ENCODE data around the gene SS18L1.

Gene SS18L1

GRCh38 chr20:62156254-62156556 is 12.6 kb downstream of the SS18L1 start:
- no peak overlapping the region for H3K14ac ChIP-seq (ENCODE audit: low read length in 2 of 2)
- 95% methylated on average over 3 of the region's 3 CpGs for WGBS

GRCh38 chr20:62156592-62157386 is 13.2 kb downstream of the SS18L1 start:
- H2BK15ac ChIP-seq (ENCODE audit: low read depth, poor library complexity, severe bottlenecking): no peak overlapping the region
- H3K14ac ChIP-seq (ENCODE audit: low read length in 2 of 2): peak overlapping the region in 1 of 2 experiments; percentile 26
- H2AFZ ChIP-seq (ENCODE audit: low read depth, low read length): no peak overlapping the region
- no peak overlapping the region for H3K4me2 ChIP-seq (ENCODE audit: low read length, poor library complexity, severe bottlenecking)
- 64% methylated on average over 24 of the region's 24 CpGs for WGBS
- peaks cover 54% of the 10 kb centered on the region for H3K79me1 ChIP-seq (replicated peaks; ENCODE audit: low read length, poor library complexity, severe bottlenecking)
- H2BK5ac ChIP-seq (ENCODE audit: low read depth, low read length, poor library complexity, severe bottlenecking): no peak overlapping the region
- H3K36me3 ChIP-seq (ENCODE audit: control insufficient read depth in 1 of 2, insufficient read depth in 2 of 2, low read depth in 1 of 2, low read length in 2 of 2): peaks cover 32 to 82% of the 10 kb centered on the region in 2 experiments
- H2AK5ac ChIP-seq (ENCODE audit: low read length, severe bottlenecking): no peak overlapping the region
- H3K9me3 ChIP-seq (ENCODE audit: control insufficient read depth, low read length): no peaks in the 10 kb centered on the region
- peak overlapping the region; percentile 18 for H3K9ac ChIP-seq (ENCODE audit: low read length)
- H3K4me3 ChIP-seq (ENCODE audit: insufficient read depth in 1 of 2, low read depth in 1 of 2, low read length in 2 of 2): no peak overlapping the region
- no peak overlapping the region for H2BK120ac ChIP-seq (ENCODE audit: low read depth, low read length)
- peaks cover 50% of the 10 kb centered on the region for H3K4me1 ChIP-seq (ENCODE audit: control insufficient read depth, insufficient read depth, low read depth, low read length)
- no peak overlapping the region for H2BK12ac ChIP-seq (ENCODE audit: low read length in 2 of 2)
- no peaks in the 10 kb centered on the region for H3K27me3 ChIP-seq (ENCODE audit: control insufficient read depth in 1 of 2, insufficient read depth in 1 of 2, low read length in 2 of 2)
- H4K8ac ChIP-seq (ENCODE audit: low read length): peak overlapping the region; percentile 69
- no peak overlapping the region for H3K18ac ChIP-seq (ENCODE audit: low read depth in 1 of 2, low read length in 2 of 2)
- no peak overlapping the region for H3K23ac ChIP-seq (ENCODE audit: low read length in 2 of 2)
- peak overlapping the region in 1 of 2 experiments; percentile 32 for H3K4ac ChIP-seq (ENCODE audit: low read depth in 1 of 2, low read length in 2 of 2)
- no peak overlapping the region for H4K91ac ChIP-seq (ENCODE audit: low read length)
- peak; percentile 69 for DNase-seq
- no peak overlapping the region for H3K27ac ChIP-seq (ENCODE audit: low read length, poor library complexity, severe bottlenecking)

More at GRCh38 chr20:62156254-62156556, 12.6 kb downstream of the SS18L1 start:
- Histone ChIP-seq H3K9me3 (ENCODE audit: control insufficient read depth, low read length) (no peaks in the 10 kb centered on the region), H3K79me1 (replicated peaks; ENCODE audit: low read length, poor library complexity, severe bottlenecking) (peaks cover 57% of the 10 kb centered on the region), H3K4me1 (ENCODE audit: control insufficient read depth, insufficient read depth, low read depth, low read length) (peaks cover 49% of the 10 kb centered on the region), H3K23ac (ENCODE audit: low read length in 2 of 2) (no peak overlapping the region), H4K91ac (ENCODE audit: low read length) (no peak overlapping the region), H2BK12ac (ENCODE audit: low read length in 2 of 2) (no peak overlapping the region), H4K8ac (ENCODE audit: low read length) (no peak overlapping the region), H3K4me3 (ENCODE audit: insufficient read depth in 1 of 2, low read depth in 1 of 2, low read length in 2 of 2) (no peak overlapping the region), H3K18ac (ENCODE audit: low read depth in 1 of 2, low read length in 2 of 2) (no peak overlapping the region), H3K27me3 (ENCODE audit: control insufficient read depth in 1 of 2, insufficient read depth in 1 of 2, low read length in 2 of 2) (no peaks in the 10 kb centered on the region), H3K9ac (ENCODE audit: low read length) (no peak overlapping the region), H2AK5ac (ENCODE audit: low read length, severe bottlenecking) (no peak overlapping the region), H3K4me2 (ENCODE audit: low read length, poor library complexity, severe bottlenecking) (no peak overlapping the region), H2BK120ac (ENCODE audit: low read depth, low read length) (no peak overlapping the region), H3K27ac (ENCODE audit: low read length, poor library complexity, severe bottlenecking) (no peak overlapping the region), H3K4ac (ENCODE audit: low read depth in 1 of 2, low read length in 2 of 2) (no peak overlapping the region), H2BK15ac (ENCODE audit: low read depth, poor library complexity, severe bottlenecking) (no peak overlapping the region), H2BK5ac (ENCODE audit: low read depth, low read length, poor library complexity, severe bottlenecking) (no peak overlapping the region), H3K36me3 (ENCODE audit: control insufficient read depth in 1 of 2, insufficient read depth in 2 of 2, low read depth in 1 of 2, low read length in 2 of 2) (peaks cover 26 to 78% of the 10 kb centered on the region in 2 experiments), H2AFZ (ENCODE audit: low read depth, low read length) (no peak overlapping the region)
- no peak for DNase-seq

GRCh38 chr20:62157387-62158087 is 14.0 kb downstream of the SS18L1 start:
- Histone ChIP-seq H2BK15ac (ENCODE audit: low read depth, poor library complexity, severe bottlenecking) (no peak overlapping the region), H3K9me3 (ENCODE audit: control insufficient read depth, low read length) (no peaks in the 10 kb centered on the region), H3K4me1 (ENCODE audit: control insufficient read depth, insufficient read depth, low read depth, low read length) (peaks cover 48% of the 10 kb centered on the region), H2BK5ac (ENCODE audit: low read depth, low read length, poor library complexity, severe bottlenecking) (no peak overlapping the region), H3K9ac (ENCODE audit: low read length) (no peak overlapping the region), H2AK5ac (ENCODE audit: low read length, severe bottlenecking) (no peak overlapping the region), H3K4ac (ENCODE audit: low read depth in 1 of 2, low read length in 2 of 2) (no peak overlapping the region), H3K36me3 (ENCODE audit: control insufficient read depth in 1 of 2, insufficient read depth in 2 of 2, low read depth in 1 of 2, low read length in 2 of 2) (peaks cover 34 to 76% of the 10 kb centered on the region in 2 experiments), H3K14ac (ENCODE audit: low read length in 2 of 2) (no peak overlapping the region), H3K18ac (ENCODE audit: low read depth in 1 of 2, low read length in 2 of 2) (no peak overlapping the region), H2BK120ac (ENCODE audit: low read depth, low read length) (no peak overlapping the region), H2AFZ (ENCODE audit: low read depth, low read length) (no peak overlapping the region), H4K91ac (ENCODE audit: low read length) (no peak overlapping the region), H3K27ac (ENCODE audit: low read length, poor library complexity, severe bottlenecking) (no peak overlapping the region), H3K4me3 (ENCODE audit: insufficient read depth in 1 of 2, low read depth in 1 of 2, low read length in 2 of 2) (no peak overlapping the region), H3K27me3 (ENCODE audit: control insufficient read depth in 1 of 2, insufficient read depth in 1 of 2, low read length in 2 of 2) (no peaks in the 10 kb centered on the region), H3K4me2 (ENCODE audit: low read length, poor library complexity, severe bottlenecking) (no peak overlapping the region), H3K79me1 (replicated peaks; ENCODE audit: low read length, poor library complexity, severe bottlenecking) (peaks cover 50% of the 10 kb centered on the region), H2BK12ac (ENCODE audit: low read length in 2 of 2) (no peak overlapping the region), H3K23ac (ENCODE audit: low read length in 2 of 2) (no peak overlapping the region), H4K8ac (ENCODE audit: low read length) (no peak overlapping the region)
- no peak for DNase-seq
- WGBS: 90% methylated on average over 24 of the region's 25 CpGs

- peaks cover 36 to 76% of the 10 kb centered on the region in 2 experiments for H3K36me3 ChIP-seq (ENCODE audit: control insufficient read depth in 1 of 2, insufficient read depth in 2 of 2, low read depth in 1 of 2, low read length in 2 of 2)
- H3K27me3 ChIP-seq (ENCODE audit: control insufficient read depth in 1 of 2, insufficient read depth in 1 of 2, low read length in 2 of 2): no peaks in the 10 kb centered on the region
- H3K18ac ChIP-seq (ENCODE audit: low read depth in 1 of 2, low read length in 2 of 2): no peak overlapping the region
- no peak overlapping the region for H4K91ac ChIP-seq (ENCODE audit: low read length)
- no peak overlapping the region for H2BK15ac ChIP-seq (ENCODE audit: low read depth, poor library complexity, severe bottlenecking)
- no peak overlapping the region for H2BK12ac ChIP-seq (ENCODE audit: low read length in 2 of 2)
- no peak overlapping the region for H3K27ac ChIP-seq (ENCODE audit: low read length, poor library complexity, severe bottlenecking)
- H3K4me3 ChIP-seq (ENCODE audit: insufficient read depth in 1 of 2, low read depth in 1 of 2, low read length in 2 of 2): no peak overlapping the region
- no peak overlapping the region for H3K9ac ChIP-seq (ENCODE audit: low read length)
- H2BK120ac ChIP-seq (ENCODE audit: low read depth, low read length): no peak overlapping the region
- WGBS: 97% methylated on average over 12 of the region's 12 CpGs
- no peak overlapping the region for H2AK5ac ChIP-seq (ENCODE audit: low read length, severe bottlenecking)
- no peak overlapping the region for H3K4me2 ChIP-seq (ENCODE audit: low read length, poor library complexity, severe bottlenecking)
- no peak for DNase-seq
- H3K4ac ChIP-seq (ENCODE audit: low read depth in 1 of 2, low read length in 2 of 2): no peak overlapping the region
- no peak overlapping the region for H2AFZ ChIP-seq (ENCODE audit: low read depth, low read length)
- H2BK5ac ChIP-seq (ENCODE audit: low read depth, low read length, poor library complexity, severe bottlenecking): no peak overlapping the region
- H3K9me3 ChIP-seq (ENCODE audit: control insufficient read depth, low read length): no peaks in the 10 kb centered on the region
- H3K14ac ChIP-seq (ENCODE audit: low read length in 2 of 2): no peak overlapping the region
- H3K79me1 ChIP-seq (replicated peaks; ENCODE audit: low read length, poor library complexity, severe bottlenecking): peaks cover 55% of the 10 kb centered on the region
- H3K4me1 ChIP-seq (ENCODE audit: control insufficient read depth, insufficient read depth, low read depth, low read length): peaks cover 48% of the 10 kb centered on the region
- no peak overlapping the region for H4K8ac ChIP-seq (ENCODE audit: low read length)
- H3K23ac ChIP-seq (ENCODE audit: low read length in 2 of 2): no peak overlapping the region
Observed at GRCh38 chr20:62158088-62158400, 14.5 kb downstream of the SS18L1 start.

Measured in mesenchymal stem cell (in vitro differentiated cells and primary cell).